HG03457 (cell line): Measurements from ENCODE around the gene AIFM3.
"Not testable (repeated sequence)": the region's sequence is repeated elsewhere in the genome, so short reads cannot be mapped to it uniquely, and the experiment has no call there.

Experiments
- ATAC-seq: cut with Tn5 transposase; IDR thresholded peaks from one replicate; pipeline ENCODE4 v1.9.1; 2021; ENCODE audit warnings: moderate number of reproducible peaks; ENCODE audit not compliant: unreplicated experiment

The AIFM3 gene

GRCh38 chr22:20966883-20967696 lies at the start of gene AIFM3:
TSS of gene AIFM3 (plus strand) at chr22:20967255. CDS start at chr22:20967945, 690 bp downstream.
- no peak for ATAC-seq

- ATAC-seq: no peak
Observed at GRCh38 chr22:20918663-20919218, 48.3 kb upstream of the AIFM3 start.

- no peak for ATAC-seq
Observed at GRCh38 chr22:20919718-20920117, 47.3 kb upstream of the AIFM3 start.

GRCh38 chr22:20920881-20921203 lies 46.2 kb upstream of the AIFM3 start:
- no peak for ATAC-seq

- ATAC-seq: no peak
Observed at GRCh38 chr22:20922141-20922751, 44.8 kb upstream of the AIFM3 start.

GRCh38 chr22:20926243-20926642 lies 40.8 kb upstream of the AIFM3 start:
- ATAC-seq: no peak

- no peak for ATAC-seq
Observed at GRCh38 chr22:20927940-20928572, 39.0 kb upstream of the AIFM3 start.

- ATAC-seq: no peak
Observed at GRCh38 chr22:20928573-20928967, 38.5 kb upstream of the AIFM3 start.

- no peak for ATAC-seq
Observed at GRCh38 chr22:20930004-20930403, 37.1 kb upstream of the AIFM3 start.

GRCh38 chr22:20930435-20930834 lies 36.6 kb upstream of the AIFM3 start:
- not testable (repeated sequence) for ATAC-seq

- no peak for ATAC-seq
Observed at GRCh38 chr22:20931126-20931654, 35.9 kb upstream of the AIFM3 start.

GRCh38 chr22:20933910-20934309 lies 33.1 kb upstream of the AIFM3 start:
- no peak for ATAC-seq

GRCh38 chr22:20935049-20935448 lies 32.0 kb upstream of the AIFM3 start:
- not testable (repeated sequence) for ATAC-seq

- not testable (repeated sequence) for ATAC-seq
Observed at GRCh38 chr22:20935780-20936539, 31.1 kb upstream of the AIFM3 start.

GRCh38 chr22:20937031-20937793 lies 29.8 kb upstream of the AIFM3 start:
- no peak for ATAC-seq

- ATAC-seq: no peak
Observed at GRCh38 chr22:20937794-20938671, 29.0 kb upstream of the AIFM3 start.

GRCh38 chr22:20939457-20940185 lies 27.4 kb upstream of the AIFM3 start:
- ATAC-seq: not testable (repeated sequence)

GRCh38 chr22:20940186-20940651 lies 26.8 kb upstream of the AIFM3 start:
- ATAC-seq: no peak
